IPS-11a (cell line): ENCODE data around the gene RAMP3.
"Not testable (repeated sequence)": the region's sequence is repeated elsewhere in the genome, so short reads cannot be mapped to it uniquely, and the experiment has no call there.

ENCODE experiments used
- H3K4me3 ChIP-seq: one replicate; pipeline ENCODE4 v1.5.1; 2013; ENCODE audit warnings: low read depth, low read length, control low read depth

RAMP3 gene

GRCh38 chr7:45155941-45156340, 1.6 kb upstream of the RAMP3 start:
- H3K4me3 ChIP-seq = no peak overlapping the region

DNA sequence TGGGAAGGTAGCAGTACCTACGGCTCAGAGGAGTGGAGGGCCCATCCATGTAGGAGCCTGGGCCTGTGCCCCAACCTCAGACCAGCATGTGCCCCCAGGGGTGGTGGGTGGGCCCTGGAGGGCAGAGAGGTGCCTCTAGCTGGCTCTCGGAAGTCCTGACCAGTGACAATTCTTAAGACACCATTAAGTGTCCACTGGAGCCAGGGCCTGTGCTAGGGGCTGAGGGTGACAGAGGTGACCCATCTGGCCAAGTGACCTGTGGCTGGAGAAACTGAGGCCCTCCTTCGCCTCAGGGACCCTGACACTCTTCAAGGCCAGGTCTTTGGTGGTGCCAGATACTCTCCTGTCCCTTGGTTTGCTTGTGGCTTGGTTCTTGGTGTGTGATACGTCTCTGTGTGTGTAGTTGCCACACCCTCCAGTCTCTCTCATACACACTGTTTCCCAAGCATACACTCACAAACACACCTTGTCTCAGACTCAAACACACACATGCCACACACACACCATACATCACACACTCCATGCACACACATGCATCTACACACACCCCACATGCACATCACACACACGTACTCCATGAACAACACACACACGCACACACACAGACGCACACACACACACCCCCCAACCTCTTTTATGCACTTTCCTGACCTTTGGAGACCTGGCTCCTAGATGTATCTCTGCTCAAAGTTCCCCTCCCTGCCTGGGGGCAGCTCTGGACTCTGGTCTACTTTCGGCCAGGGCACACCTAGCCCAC, 897 bp upstream of the RAMP3 start:
- peak overlapping the region; percentile 47 for H3K4me3 ChIP-seq

GRCh38 chr7:45157286-45157652, 322 bp upstream of the RAMP3 start:
- peak overlapping the region; percentile 47 for H3K4me3 ChIP-seq

GRCh38 chr7:45158471-45158870, 880 bp downstream of the RAMP3 start:
- no peak overlapping the region for H3K4me3 ChIP-seq

GRCh38 chr7:45159296-45159695, 1.7 kb downstream of the RAMP3 start:
- no peak overlapping the region for H3K4me3 ChIP-seq

DNA sequence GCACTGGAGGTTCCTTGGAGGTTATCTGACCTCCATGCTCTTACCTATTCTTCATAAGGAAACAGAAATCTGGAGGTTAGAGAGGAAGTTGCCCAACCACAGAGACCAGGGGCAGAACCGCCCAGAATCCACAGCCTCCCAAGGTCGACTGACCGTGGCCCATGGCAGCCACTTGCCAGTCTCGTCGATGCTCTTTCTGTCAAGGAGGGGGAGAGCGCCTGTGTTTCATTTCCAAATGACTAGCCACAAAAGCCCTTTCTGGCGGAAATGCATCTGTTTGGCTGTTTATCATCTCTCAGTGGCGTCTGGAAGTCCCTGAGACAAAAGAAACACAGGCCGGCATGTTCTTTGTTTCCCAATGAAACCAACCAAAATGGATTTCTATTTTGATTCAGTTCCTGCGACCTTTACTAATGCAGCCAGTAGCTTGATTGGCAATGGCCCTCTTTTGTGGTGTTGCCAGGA, 2.9 kb downstream of the RAMP3 start:
- no peak overlapping the region for H3K4me3 ChIP-seq

DNA sequence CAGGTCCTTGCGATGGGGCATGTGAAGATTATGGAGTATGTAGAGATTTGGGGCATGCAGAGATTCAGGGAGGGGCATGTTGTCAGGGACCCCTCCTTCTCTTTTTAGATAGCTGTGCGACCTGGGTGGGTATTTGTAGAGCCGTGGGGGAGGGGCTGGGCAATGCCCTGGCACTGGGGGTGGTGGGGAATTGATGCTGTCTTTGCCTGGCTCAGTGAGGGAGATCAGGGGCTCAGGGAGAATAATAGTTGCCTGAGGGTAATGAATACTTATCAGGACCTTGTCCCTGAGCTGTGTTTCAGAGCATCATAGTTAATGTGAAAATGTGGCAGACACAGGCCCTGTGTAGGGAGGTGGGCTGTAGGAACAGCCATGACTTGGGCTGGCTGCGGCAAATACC, 3.5 kb downstream of the RAMP3 start:
- H3K4me3 ChIP-seq = no peak overlapping the region

GRCh38 chr7:45161842-45162241, 4.3 kb downstream of the RAMP3 start:
- H3K4me3 ChIP-seq = no peak overlapping the region

- no peak overlapping the region for H3K4me3 ChIP-seq
These were observed 4.8 kb downstream of the RAMP3 start for GRCh38 chr7:45162311-45162845.

DNA sequence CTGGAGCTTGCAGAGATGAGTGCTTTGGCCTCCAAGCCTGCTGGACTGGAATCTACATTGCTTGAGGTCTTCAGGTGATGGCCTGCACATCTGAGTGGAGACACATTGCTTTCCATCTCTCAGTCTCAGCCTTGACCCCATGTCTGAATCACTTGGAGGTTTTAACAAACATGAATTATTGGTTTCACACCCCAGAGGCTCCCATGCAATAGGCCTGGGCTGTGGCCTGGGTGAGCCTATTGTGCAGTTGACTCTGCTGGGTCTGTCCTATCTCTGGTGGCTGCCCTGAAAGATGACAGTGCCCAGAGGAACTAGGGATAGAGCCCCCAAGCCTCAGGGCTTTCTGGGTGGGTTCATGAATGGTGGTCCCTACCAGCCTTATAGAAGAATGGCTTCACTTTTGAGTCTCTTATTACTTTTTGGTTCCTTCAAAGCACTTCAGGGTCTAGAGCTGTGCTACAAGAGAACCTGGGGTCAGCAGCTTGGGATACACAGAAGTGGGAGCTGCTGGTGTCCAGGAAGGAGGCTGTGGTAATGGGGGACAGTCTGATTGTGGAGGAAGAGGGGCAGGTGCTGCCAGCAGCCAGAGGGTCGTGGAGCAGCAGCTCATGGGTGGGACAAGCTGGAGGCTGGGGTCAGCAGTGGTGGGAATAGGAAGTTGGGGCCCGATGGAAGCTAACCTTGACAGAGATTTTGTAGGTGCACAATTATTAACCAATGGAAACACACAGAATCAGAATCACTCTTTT, 5.5 kb downstream of the RAMP3 start:
- no peak overlapping the region for H3K4me3 ChIP-seq

GRCh38 chr7:45163692-45164052, 6.1 kb downstream of the RAMP3 start:
- no peak overlapping the region for H3K4me3 ChIP-seq

DNA sequence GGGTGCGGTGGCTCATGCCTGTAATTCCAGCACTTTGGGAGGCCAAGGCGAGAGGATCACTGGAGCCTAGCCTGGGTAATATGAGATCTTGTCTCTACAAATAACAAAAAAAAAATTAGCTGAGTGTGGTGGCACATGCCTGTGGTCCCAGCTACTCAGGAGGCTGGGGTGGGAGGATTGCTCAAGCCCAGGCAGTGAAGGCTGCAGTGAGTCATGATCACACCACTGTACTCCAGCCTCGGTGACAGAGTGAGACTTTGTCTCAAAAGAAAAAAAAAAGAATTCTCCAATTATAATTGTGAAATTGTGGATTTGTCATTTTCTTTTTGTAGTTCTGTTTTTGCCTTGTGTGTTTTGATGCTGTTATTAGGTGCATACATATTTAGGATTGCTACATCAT, 6.7 kb downstream of the RAMP3 start:
- not testable (repeated sequence) for H3K4me3 ChIP-seq

- H3K4me3 ChIP-seq = no peak overlapping the region
These were observed 8.3 kb downstream of the RAMP3 start for GRCh38 chr7:45165857-45166256.

DNA sequence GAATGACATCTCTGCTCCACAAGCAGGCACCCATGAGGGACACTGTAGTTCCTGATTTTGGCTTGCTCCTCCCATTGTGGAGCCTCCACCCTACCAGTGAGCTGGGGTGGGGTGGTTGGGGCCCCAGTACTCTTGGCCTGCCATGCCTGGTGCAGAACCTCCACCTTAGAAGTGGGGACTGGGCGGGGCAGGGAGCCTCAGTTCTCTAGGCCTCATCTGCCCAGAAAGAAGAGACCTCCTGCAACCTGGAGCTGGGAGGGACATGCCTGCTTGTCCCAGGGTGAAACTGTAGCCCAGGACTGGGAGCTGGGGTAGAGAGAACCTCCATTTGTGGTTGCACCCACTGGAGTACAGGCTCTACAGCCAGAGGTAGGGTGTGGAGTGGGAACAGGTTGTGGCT, 14.4 kb downstream of the RAMP3 start:
- H3K4me3 ChIP-seq = no peak overlapping the region

DNA sequence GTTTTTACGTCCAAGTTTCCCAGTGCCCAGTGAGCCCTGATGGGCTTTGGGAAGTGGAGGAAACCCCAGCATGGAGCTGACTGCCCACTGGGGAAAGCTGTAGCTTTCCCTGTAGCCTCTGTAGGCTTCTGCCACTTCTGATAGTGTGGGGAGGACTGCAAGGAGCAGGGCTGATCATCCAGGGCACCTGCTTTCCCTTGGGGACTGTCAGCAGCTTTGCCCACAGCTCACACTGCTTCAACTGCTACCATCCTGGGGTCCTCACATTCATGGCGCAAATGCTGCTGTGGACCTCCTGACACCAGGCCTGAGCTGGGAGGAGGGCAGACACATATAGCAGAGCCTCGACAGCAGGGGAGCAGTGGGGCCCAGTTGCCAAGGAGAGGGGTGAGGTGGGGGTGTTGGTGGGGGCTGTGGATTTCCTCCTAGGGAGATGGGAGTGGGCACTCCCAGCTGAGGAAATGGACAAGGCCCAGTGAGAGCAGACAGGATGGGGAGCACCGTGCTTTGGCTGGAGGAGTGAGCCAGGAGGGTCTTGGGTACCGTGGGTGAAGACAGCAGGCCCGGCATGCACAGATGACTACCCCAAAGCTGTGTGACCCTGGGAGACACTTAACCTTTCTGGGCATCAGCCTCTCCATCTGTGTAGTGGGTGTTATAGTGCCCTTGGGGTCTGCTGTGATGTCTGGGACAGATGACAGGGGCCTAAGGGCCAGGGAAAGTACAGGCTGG, 16.2 kb downstream of the RAMP3 start:
- H3K4me3 ChIP-seq = no peak overlapping the region

GRCh38 chr7:45174328-45174610, 16.7 kb downstream of the RAMP3 start:
- no peak overlapping the region for H3K4me3 ChIP-seq

- no peak overlapping the region for H3K4me3 ChIP-seq
These were observed 17.6 kb downstream of the RAMP3 start for GRCh38 chr7:45174966-45175765.

- H3K4me3 ChIP-seq = no peak overlapping the region
These were observed 18.5 kb downstream of the RAMP3 start for GRCh38 chr7:45176091-45176490.

GRCh38 chr7:45176886-45177731, 19.5 kb downstream of the RAMP3 start:
- no peak overlapping the region for H3K4me3 ChIP-seq

GRCh38 chr7:45177801-45178200, 20.2 kb downstream of the RAMP3 start:
- no peak overlapping the region for H3K4me3 ChIP-seq
